ENCODE results near the gene TNFAIP8. TPM values are rescaled to one million over a fixed set of nuclear protein-coding genes. Genes with fewer than 3 reads are reported as not detected.

Gene TNFAIP8
- total RNA-seq, 4 donors from 2014 or later = 37.2 to 49.1 (median 43.3) TPM

DNA sequence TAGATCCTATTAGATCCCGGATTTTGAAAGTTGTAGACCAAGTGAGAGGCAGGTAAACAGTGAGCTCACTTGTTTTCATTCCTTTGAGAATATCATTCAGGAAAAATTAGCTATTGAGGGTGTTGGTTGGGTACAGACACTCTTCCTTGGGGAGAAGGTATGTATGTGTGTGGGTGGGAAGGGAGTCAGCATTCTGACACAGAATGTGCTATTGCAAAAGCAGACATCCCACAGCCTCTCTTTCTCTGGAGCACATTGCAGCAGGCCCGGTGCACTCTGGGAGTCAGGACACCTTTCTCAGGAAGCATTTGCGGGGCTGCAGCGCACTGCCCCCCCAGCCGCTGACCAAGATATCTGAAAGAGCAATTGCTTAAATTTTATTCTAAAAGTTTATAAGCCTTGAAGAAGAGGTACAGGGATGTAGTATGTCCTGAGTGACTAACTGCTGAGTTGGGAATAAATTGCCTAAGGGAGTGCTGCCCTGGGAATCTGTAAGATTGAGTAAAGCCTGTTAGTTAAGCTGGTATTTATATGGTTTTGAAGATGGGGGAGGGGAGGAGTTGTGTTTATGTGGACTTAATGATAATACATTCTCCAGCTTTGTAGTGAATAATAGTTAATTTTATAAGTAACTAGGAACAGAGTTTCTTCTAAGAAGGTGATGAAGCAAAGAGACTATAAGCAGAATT is 5.2 kb downstream of the TNFAIP8 start:
- Histone ChIP-seq H3K27ac (peak overlapping the region; percentile 49), H3K4me1 (peaks cover 60% of the 10 kb centered on the region), H3K27me3 (no peaks in the 10 kb centered on the region), H3K4me3 (no peak overlapping the region), H3K36me3 (no peaks in the 10 kb centered on the region), H3K9me3 (no peaks in the 10 kb centered on the region)
- TF ChIP-seq EP300 (IDR thresholded peaks at IDR 0.05) = no peak
- TF ChIP-seq POLR2AphosphoS5 (IDR thresholded peaks at IDR 0.05) = no peak
- TF ChIP-seq, protein P1, sequence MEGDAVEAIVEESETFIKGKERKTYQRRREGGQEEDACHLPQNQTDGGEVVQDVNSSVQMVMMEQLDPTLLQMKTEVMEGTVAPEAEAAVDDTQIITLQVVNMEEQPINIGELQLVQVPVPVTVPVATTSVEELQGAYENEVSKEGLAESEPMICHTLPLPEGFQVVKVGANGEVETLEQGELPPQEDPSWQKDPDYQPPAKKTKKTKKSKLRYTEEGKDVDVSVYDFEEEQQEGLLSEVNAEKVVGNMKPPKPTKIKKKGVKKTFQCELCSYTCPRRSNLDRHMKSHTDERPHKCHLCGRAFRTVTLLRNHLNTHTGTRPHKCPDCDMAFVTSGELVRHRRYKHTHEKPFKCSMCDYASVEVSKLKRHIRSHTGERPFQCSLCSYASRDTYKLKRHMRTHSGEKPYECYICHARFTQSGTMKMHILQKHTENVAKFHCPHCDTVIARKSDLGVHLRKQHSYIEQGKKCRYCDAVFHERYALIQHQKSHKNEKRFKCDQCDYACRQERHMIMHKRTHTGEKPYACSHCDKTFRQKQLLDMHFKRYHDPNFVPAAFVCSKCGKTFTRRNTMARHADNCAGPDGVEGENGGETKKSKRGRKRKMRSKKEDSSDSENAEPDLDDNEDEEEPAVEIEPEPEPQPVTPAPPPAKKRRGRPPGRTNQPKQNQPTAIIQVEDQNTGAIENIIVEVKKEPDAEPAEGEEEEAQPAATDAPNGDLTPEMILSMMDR (IDR thresholded peaks at IDR 0.05) = no peak
- no peak for TF ChIP-seq POLR2A (IDR thresholded peaks at IDR 0.05)
- 85% methylated on average over 5 of the region's 5 CpGs for whole genome bisulfite sequencing
- no peak for DNase-seq (ENCODE audit: low spot score in 2 of 2)

DNA sequence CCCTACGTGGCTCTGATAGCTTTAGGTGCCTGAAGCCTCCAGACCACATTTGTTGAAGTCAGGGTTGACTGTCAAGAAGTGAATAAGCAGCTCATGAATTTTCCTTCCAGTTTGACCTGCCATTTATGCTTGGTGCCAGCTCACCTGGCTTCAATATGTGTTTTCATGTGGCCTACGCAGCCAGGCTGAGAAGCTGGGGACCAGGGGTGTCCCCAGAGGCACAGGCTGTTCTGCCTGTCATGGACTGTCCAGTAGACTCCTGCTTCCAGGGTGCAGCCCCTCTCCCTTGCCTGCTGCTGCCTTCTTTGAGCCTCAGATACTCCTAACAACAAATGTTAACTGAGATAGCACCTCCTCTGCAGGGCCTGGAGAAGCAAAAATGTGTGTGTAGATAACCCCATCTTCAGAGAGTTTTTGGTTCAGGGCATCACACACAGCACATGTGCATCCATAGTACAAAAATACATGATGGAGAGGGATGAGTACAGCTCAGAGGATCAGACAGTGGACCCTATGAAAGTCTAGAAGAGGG is 5.8 kb downstream of the TNFAIP8 start:
- Histone ChIP-seq H3K4me1 (peaks cover 66% of the 10 kb centered on the region), H3K9me3 (no peaks in the 10 kb centered on the region)
- WGBS = 80% methylated on average over 2 of the region's 2 CpGs

DNA sequence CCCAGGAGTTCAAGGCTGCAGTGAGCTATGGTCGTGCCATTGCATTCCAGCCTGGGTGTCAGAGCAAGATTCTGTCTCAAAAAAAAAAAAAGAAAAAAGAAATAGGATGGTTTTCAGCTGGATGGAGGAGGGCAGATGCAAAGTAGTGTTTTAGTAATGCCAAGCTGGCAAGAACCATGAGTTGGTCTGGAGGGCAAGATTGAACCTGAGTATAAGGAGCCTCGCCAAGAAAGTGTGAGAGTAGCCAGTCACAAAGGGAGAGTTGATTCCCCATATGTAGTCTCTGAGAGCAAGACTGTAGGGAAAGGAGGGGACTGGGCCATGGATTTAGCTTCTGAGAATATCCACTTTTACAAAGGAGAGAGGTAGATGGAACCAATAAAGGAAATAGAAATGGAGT is 6.9 kb downstream of the TNFAIP8 start:
- Histone ChIP-seq H3K4me3 (no peak overlapping the region), H3K36me3 (no peaks in the 10 kb centered on the region), H3K9me3 (no peaks in the 10 kb centered on the region), H3K27ac (no peak overlapping the region), H3K27me3 (no peaks in the 10 kb centered on the region), H3K4me1 (peaks cover 68% of the 10 kb centered on the region)
- TF ChIP-seq, protein P1 (IDR thresholded peaks at IDR 0.05) = no peak
- TF ChIP-seq EP300 (IDR thresholded peaks at IDR 0.05) = no peak
- no peak for TF ChIP-seq POLR2AphosphoS5 (IDR thresholded peaks at IDR 0.05)
- TF ChIP-seq POLR2A (IDR thresholded peaks at IDR 0.05) = no peak
- no peak for DNase-seq (ENCODE audit: low spot score in 2 of 2)
- 92% methylated on average over 2 of the region's 2 CpGs for WGBS

More for the DNA sequence above, 5.8 kb downstream of the TNFAIP8 start:
- Histone ChIP-seq H3K27me3 (no peaks in the 10 kb centered on the region), H3K36me3 (no peaks in the 10 kb centered on the region), H3K27ac (peak overlapping the region; percentile 39), H3K4me3 (no peak overlapping the region)
- DNase-seq (ENCODE audit: low spot score in 2 of 2) = no peak
- TF ChIP-seq, protein P1 (IDR thresholded peaks at IDR 0.05) = no peak
- TF ChIP-seq POLR2AphosphoS5 (IDR thresholded peaks at IDR 0.05) (no peak), EP300 (IDR thresholded peaks at IDR 0.05) (no peak), POLR2A (IDR thresholded peaks at IDR 0.05) (no peak)

DNA sequence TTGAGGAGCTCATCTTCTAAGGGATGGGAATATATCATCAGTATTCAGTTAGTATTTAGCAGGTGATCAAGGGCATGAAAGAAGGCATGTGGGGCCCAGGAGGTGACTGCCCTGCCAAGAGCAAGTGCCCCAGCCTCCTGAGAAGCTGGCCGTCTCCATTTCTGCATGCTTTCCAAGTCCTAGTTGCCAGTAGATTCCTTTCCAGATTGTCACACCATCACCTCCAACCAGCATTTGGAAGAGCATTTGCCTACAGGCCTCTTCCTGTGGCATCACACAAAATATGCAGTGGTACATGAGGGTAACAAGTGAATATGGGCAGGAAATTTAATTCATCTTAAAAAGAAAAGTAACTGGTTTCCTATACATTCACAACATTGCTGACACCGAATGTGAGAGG is 7.5 kb downstream of the TNFAIP8 start:
- TF ChIP-seq, protein P1 (IDR thresholded peaks at IDR 0.05) = no peak
- TF ChIP-seq POLR2A (IDR thresholded peaks at IDR 0.05) (no peak), EP300 (IDR thresholded peaks at IDR 0.05) (no peak), POLR2AphosphoS5 (IDR thresholded peaks at IDR 0.05) (no peak)
- H3K27me3 ChIP-seq = no peaks in the 10 kb centered on the region
- H3K9me3 ChIP-seq = no peaks in the 10 kb centered on the region
- H3K4me1 ChIP-seq = peaks cover 66% of the 10 kb centered on the region
- H3K4me3 ChIP-seq = no peak overlapping the region
- DNase-seq (ENCODE audit: low spot score in 2 of 2) = no peak
- H3K27ac ChIP-seq = no peak overlapping the region
- H3K36me3 ChIP-seq = no peaks in the 10 kb centered on the region
- WGBS = 81% methylated on average over 2 of the region's 2 CpGs

DNA sequence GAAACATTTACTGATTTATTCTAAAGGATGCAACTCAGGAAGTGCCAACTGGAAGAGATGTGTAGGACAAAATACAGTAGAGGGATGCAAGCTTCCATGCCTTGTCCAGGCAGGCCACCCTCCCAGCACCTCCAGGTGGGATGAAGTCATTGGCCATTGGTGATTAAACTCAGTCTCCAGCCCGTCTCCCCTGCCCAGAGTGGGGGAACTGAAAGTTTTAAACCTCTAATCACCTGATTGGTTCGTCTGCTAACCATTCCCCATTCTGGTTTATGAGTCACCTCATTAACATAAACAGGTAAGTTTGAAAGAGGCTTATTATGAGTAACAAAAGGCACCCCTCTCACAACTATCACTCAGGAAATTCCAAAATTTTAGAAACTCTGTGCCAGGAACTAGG is 8.1 kb downstream of the TNFAIP8 start:
- no peak overlapping the region for H3K4me3 ChIP-seq
- no peak for DNase-seq (ENCODE audit: low spot score in 2 of 2)
- H3K9me3 ChIP-seq = no peaks in the 10 kb centered on the region
- no peaks in the 10 kb centered on the region for H3K36me3 ChIP-seq
- 79% methylated on average over 2 of the region's 2 CpGs for WGBS
- H3K27ac ChIP-seq = no peak overlapping the region
- TF ChIP-seq POLR2AphosphoS5 (IDR thresholded peaks at IDR 0.05) (no peak), EP300 (IDR thresholded peaks at IDR 0.05) (no peak), POLR2A (IDR thresholded peaks at IDR 0.05) (no peak)
- TF ChIP-seq, protein P1 (IDR thresholded peaks at IDR 0.05) = no peak
- no peaks in the 10 kb centered on the region for H3K27me3 ChIP-seq
- peaks cover 61% of the 10 kb centered on the region for H3K4me1 ChIP-seq

Data from suprapubic skin (tissue), 4 donors.